Testis (tissue), 3 donors: Measurements from ENCODE around the gene IFT57. TPM values are rescaled to one million over a fixed set of nuclear protein-coding genes. Genes with fewer than 3 reads are reported as not detected.

ENCODE experiments used
- DNase-seq: peaks from one replicate; pipeline ENCODE4 v3.0.0-alpha.2; 2019
- H3K27ac ChIP-seq, 2 donors: fragments of 200-600 bp; sonication (generic); one replicate each; pipeline ENCODE4 v1.5.1; 2019
- H3K27me3 ChIP-seq: fragments of 200-600 bp; sonication (generic); one replicate; pipeline ENCODE4 v1.5.1; 2019
- H3K36me3 ChIP-seq: fragments of 200-600 bp; sonication (generic); one replicate; pipeline ENCODE4 v1.5.1; 2017; ENCODE audit warnings: low read depth; ENCODE audit errors: missing control alignments
- H3K4me1 ChIP-seq: fragments of 200-600 bp; sonication (generic); one replicate; pipeline ENCODE4 v1.5.1; 2019
- H3K4me3 ChIP-seq, 2 donors: fragments of 200-600 bp; sonication (generic); one replicate each; pipeline ENCODE4 v1.5.1; 2017 to 2019
- H3K9me3 ChIP-seq: fragments of 200-600 bp; sonication (generic); one replicate; pipeline ENCODE4 v1.5.1; 2017
- POLR2A ChIP-seq: fragments of 450-650 bp; IDR thresholded peaks from one replicate; pipeline ENCODE4 v1.6.1; 2017; ENCODE audit warnings: antibody characterized with exemption, mild to moderate bottlenecking, moderate library complexity
- WGBS, 2 donors: methylation state at CpG; one replicate each; pipeline ENCODE4 v1.1.5; 2018; 5-methylcytosine and 5-hydroxymethylcytosine counted together
- intact Hi-C: fragments of 100-400 bp; cut with DNase I; formaldehyde crosslinking; loops from one replicate; pipeline ENCODE4 v1.15.1; 2023; ENCODE audit warnings: low total_unique reads
- polyA plus RNA-seq: library from polyadenylated mRNA; stranded (reverse); fragments of 350-450 nt; fragmentation: Illumina TruSeq; extraction: RNeasy Lipid Tissue Mini Kit (QIAGEN cat#74804); gene quantifications from one replicate; pipeline ENCODE4 v1.2.3, GENCODE V29; 2014; ENCODE audit warnings: low read depth, low replicate concordance; ENCODE audit not compliant: insufficient read depth
- total RNA-seq, 2 donors: library from RNA; depleted of rRNA; stranded (reverse); fragments of >200 nt; gene quantifications; one replicate each; pipeline ENCODE4 v1.2.3, GENCODE V29; 2016
- TF ChIP-seq, protein P1 (sequence below), 3 experiments: fragments of 450-650 bp in 2 of 3; fragments of 200-600 bp in 1 of 3; sonication (generic) in 1 of 3; IDR thresholded peaks; one replicate each; pipeline ENCODE4 v1.5.1; 2016 to 2019; ENCODE audit warnings: antibody characterized with exemption in 3 of 3, mild to moderate bottlenecking in 2 of 3, moderate library complexity in 1 of 3

Gene IFT57
- total and polyA plus RNA-seq, 3 donors from 2014 or later: 112 to 211 (median 185) TPM

DNA sequence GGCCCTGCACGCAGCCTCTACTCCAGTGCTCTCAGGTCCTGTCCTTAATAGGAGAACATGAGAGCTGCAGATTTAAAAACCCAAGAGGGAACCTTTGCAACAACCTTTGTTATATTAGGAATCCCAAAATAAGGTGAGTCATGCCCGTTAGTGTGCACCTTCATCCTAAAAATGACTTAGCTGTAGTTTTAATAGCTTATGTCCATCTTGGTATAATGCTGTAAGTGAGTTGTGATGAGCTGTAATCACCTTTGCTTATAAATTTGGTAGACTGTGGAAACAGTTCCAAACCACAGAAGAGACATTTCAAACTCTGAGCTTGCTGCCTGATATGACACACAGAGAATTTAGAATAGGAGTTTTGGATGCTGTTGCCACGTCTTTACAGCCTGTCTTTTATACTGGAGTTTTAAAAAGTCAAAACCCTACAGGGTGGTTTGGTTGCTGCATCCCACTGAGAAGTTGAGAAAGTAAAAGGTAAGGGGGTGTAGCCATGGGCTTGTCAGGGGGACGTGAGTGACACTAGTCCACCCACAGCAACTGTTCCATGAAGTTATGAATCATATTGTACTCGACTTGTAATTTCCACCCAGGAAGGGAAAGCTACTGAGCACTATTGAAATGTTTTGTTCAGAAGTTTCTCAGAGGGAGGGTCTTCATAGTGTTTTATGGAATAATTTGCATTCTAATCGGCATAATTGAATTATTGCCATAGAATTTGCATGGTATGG, 104.0 kb downstream of the IFT57 start:
- intact Hi-C loops: no loop called here

DNA sequence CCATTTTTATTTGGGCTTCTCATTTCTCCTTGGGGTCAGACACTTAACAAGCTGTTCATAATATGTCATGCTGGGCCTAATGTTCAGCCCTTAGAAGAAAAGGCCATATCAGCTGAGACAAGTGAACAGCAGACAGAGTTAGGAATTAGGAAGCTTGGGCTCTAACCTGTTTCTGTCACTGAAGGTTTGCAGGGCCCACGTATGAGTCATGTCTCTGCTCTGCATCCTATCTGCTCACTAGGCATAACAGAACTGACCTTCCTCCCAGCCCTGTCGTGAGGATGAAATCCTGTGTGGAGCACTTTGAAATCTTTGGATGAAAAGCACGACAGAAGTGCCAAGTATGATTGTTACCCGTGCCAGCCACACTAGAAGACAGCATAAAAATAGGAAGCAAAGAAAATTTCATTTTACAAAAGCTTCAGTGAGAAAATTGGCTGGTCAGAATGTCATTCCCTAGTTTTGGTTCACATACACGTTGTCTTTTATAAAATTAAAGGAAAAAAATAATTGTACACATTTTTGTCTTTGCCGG, 104.9 kb downstream of the IFT57 start:
- TF ChIP-seq, protein P1, sequence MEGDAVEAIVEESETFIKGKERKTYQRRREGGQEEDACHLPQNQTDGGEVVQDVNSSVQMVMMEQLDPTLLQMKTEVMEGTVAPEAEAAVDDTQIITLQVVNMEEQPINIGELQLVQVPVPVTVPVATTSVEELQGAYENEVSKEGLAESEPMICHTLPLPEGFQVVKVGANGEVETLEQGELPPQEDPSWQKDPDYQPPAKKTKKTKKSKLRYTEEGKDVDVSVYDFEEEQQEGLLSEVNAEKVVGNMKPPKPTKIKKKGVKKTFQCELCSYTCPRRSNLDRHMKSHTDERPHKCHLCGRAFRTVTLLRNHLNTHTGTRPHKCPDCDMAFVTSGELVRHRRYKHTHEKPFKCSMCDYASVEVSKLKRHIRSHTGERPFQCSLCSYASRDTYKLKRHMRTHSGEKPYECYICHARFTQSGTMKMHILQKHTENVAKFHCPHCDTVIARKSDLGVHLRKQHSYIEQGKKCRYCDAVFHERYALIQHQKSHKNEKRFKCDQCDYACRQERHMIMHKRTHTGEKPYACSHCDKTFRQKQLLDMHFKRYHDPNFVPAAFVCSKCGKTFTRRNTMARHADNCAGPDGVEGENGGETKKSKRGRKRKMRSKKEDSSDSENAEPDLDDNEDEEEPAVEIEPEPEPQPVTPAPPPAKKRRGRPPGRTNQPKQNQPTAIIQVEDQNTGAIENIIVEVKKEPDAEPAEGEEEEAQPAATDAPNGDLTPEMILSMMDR (IDR thresholded peaks at IDR 0.05): no peak
- TF ChIP-seq POLR2A: no peak
- Histone ChIP-seq H3K9me3 (no peaks in the 10 kb centered on the region), H3K4me1 (no peaks in the 10 kb centered on the region), H3K36me3 (no peaks in the 10 kb centered on the region), H3K27ac (no peak overlapping the region), H3K27me3 (no peaks in the 10 kb centered on the region), H3K4me3 (no peak overlapping the region)
- WGBS, 2 donors: 69 to 78% methylated on average over 6 of the region's 6 CpGs
- no peak for DNase-seq
- intact Hi-C loops: no loop called here

More for the DNA sequence above, 104.0 kb downstream of the IFT57 start:
- 86 to 92% methylated on average over 6 of the region's 6 CpGs for WGBS, 2 donors
- no peaks in the 10 kb centered on the region for H3K9me3 ChIP-seq
- H3K27me3 ChIP-seq: no peaks in the 10 kb centered on the region
- no peak overlapping the region for H3K27ac ChIP-seq
- H3K4me3 ChIP-seq: no peak overlapping the region
- H3K4me1 ChIP-seq: no peaks in the 10 kb centered on the region
- no peak for TF ChIP-seq POLR2A
- TF ChIP-seq, protein P1 (IDR thresholded peaks at IDR 0.05): no peak
- DNase-seq: no peak
- no peaks in the 10 kb centered on the region for H3K36me3 ChIP-seq

DNA sequence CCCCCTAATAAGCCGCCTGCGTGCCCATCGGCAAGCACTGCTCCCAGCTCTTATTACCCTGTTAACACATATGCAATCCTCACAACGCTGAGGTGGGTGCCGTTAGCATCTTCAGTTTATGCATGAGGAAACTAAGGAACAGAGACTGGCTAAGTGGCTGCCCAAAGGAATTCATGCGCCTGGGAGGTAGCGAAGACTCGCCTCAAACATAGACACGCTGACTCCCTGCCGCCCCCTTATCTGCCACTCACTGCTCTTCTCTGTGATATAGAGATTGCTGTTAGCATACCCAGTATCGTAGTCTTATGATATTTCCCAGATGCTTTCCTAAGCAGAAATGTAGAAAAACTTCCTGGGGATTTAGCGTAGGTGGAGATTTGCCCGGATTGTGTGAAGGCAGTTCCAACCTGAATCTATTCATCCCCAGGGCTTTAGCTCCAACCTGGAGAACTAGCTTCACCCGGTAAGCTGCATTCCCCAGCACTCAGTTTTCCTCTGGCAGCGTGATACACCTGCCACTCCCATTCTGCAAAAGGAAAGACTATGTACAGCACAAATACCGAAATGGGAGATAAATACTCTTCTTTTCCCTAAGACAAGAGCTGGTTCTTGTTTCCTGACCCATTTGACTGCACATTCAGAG, 107.7 kb downstream of the IFT57 start:
- Histone ChIP-seq H3K4me3 (no peak overlapping the region), H3K27me3 (no peaks in the 10 kb centered on the region), H3K4me1 (no peaks in the 10 kb centered on the region), H3K27ac (no peak overlapping the region), H3K9me3 (no peaks in the 10 kb centered on the region), H3K36me3 (no peaks in the 10 kb centered on the region)
- no peak for TF ChIP-seq POLR2A
- TF ChIP-seq, protein P1 (IDR thresholded peaks at IDR 0.05): no peak
- intact Hi-C loops: no loop called here
- DNase-seq: no peak
- WGBS, 2 donors: 55 to 57% methylated on average over 16 of the region's 16 CpGs

DNA sequence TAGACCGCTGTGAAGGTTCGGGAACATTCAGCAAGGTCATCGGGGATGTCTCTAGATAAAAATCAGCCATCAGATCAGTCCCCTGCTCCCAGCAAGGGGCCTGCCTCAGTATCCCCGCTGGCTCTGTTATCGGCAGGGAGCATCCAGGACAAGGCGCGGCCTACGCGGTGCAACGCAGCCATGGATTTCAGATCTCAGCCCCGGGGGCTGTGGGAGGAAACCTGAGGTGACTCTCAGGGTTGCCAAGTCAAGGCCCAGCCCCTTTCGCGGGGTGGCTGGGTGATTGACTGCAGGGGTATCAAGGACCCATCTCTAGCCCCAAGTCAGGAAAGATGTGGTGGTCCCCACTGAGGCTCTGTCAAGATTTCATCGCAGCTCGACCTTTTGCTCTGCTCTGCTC, 108.2 kb downstream of the IFT57 start:
- no peaks in the 10 kb centered on the region for H3K36me3 ChIP-seq

More for the DNA sequence above, 108.2 kb downstream of the IFT57 start:
- Histone ChIP-seq H3K27ac (no peak overlapping the region), H3K4me3 (no peak overlapping the region), H3K27me3 (no peaks in the 10 kb centered on the region), H3K9me3 (no peaks in the 10 kb centered on the region), H3K4me1 (no peaks in the 10 kb centered on the region)
- intact Hi-C loops: no loop called here
- 48 to 75% methylated on average over 13 to 15 of the region's 15 CpGs for WGBS, 2 donors
- no peak for TF ChIP-seq POLR2A
- TF ChIP-seq, protein P1 (IDR thresholded peaks at IDR 0.05): no peak
- DNase-seq: no peak
